DND-41 (cell line): ENCODE data around the gene MELTF.

Source experiments
- ATAC-seq: fragments of 200-7000 bp; cut with Tn5 transposase; 3 replicates; pipeline ENCODE4 v1.9.1; 2021; ENCODE audit warnings: low read depth; ENCODE audit not compliant: insufficient read depth
- DNase-seq: peaks from one replicate; pipeline ENCODE4 v3.0.0-alpha.2; 2020
- H2AFZ ChIP-seq: 2 replicates; pipeline ENCODE4 v1.6.0; 2012; ENCODE audit warnings: low read depth, low read length
- H3K27ac ChIP-seq: 2 replicates; pipeline ENCODE4 v1.5.1; 2012; ENCODE audit warnings: low read length, inconsistent platforms
- H3K27me3 ChIP-seq: fragments of 200-600 bp; sonication (generic); 2 replicates; pipeline ENCODE4 v1.6.0; 2012; ENCODE audit warnings: low read length, mild to moderate bottlenecking, inconsistent platforms; ENCODE audit not compliant: insufficient read depth, poor library complexity
- H3K36me3 ChIP-seq: 2 replicates; pipeline ENCODE4 v1.5.1; 2012; ENCODE audit warnings: low read length, inconsistent platforms; ENCODE audit not compliant: insufficient read depth
- H3K4me1 ChIP-seq: 2 replicates; pipeline ENCODE4 v1.5.1; 2012; ENCODE audit warnings: mild to moderate bottlenecking, low read length; ENCODE audit not compliant: insufficient read depth
- H3K4me2 ChIP-seq: 2 replicates; pipeline ENCODE4 v1.6.0; 2012; ENCODE audit warnings: mild to moderate bottlenecking, moderate library complexity, low read length, inconsistent platforms; ENCODE audit not compliant: insufficient read depth
- H3K4me3 ChIP-seq, 2 experiments: fragments of 200-600 bp in 1 of 2; shearing (Covaris generic) in 1 of 2; 2 replicates each; pipeline ENCODE4 v1.5.1; 2012 to 2016; ENCODE audit warnings: inconsistent platforms in 2 of 2, low read length in 2 of 2, mild to moderate bottlenecking in 2 of 2, low read depth in 1 of 2, moderate library complexity in 1 of 2
- H3K79me2 ChIP-seq: 2 replicates; pipeline ENCODE4 v1.6.0; 2012; ENCODE audit warnings: low read length, inconsistent platforms; ENCODE audit not compliant: insufficient read depth
- H3K9ac ChIP-seq: 2 replicates; pipeline ENCODE4 v1.6.0; 2012; ENCODE audit warnings: low read depth, mild to moderate bottlenecking, inconsistent platforms, low read length, moderate library complexity
- H3K9me3 ChIP-seq: 2 replicates; pipeline ENCODE4 v1.5.1; 2012; ENCODE audit warnings: low read length, moderate library complexity, mild to moderate bottlenecking, inconsistent platforms; ENCODE audit not compliant: insufficient read depth, severe bottlenecking
- H4K20me1 ChIP-seq: 2 replicates; pipeline ENCODE4 v1.6.0; 2012; ENCODE audit warnings: low read length; ENCODE audit not compliant: insufficient read depth
- CTCF ChIP-seq: IDR thresholded peaks from 2 replicates; pipeline ENCODE4 v1.5.1; 2012; ENCODE audit warnings: borderline replicate concordance, low read length, moderate library complexity, mild to moderate bottlenecking; ENCODE audit not compliant: poor library complexity, severe bottlenecking; ENCODE audit errors: extremely low read depth
- EZH2 ChIP-seq: IDR thresholded peaks from 3 replicates; pipeline ENCODE4 v1.6.1; 2012; ENCODE audit warnings: borderline replicate concordance, low read depth, mild to moderate bottlenecking, moderate library complexity, low read length, inconsistent platforms; ENCODE audit not compliant: severe bottlenecking

The MELTF gene

DNA sequence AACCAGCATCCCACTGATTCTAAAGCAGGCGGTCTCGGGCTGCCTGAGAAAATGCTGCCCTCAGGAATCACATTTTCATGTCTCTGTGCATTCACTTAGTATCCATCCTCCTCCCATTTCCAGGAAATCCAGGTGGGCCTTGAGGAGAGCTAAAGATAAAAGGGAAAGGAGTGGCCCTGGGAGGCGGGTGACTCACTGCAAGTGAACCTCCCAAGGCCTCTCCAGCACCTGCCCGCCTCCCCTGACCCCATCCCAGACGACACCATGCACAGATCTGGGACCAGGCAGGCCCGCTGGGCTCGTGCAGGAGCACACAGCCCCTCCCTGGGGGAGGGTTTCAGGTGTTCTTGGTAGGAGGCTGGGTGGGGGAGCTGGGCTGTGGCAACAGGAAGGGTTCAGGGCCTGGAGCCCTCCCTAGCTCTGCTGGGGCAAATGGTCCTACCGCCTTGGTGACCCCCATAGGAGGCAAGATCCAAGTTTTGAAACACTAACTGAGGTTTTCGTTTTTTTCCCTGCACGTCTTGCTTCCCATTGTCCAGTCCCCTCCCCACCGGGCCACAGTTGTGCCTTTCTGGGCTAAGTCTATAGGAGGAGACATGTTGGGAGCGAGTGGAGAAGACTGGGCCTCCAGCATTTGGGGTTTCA, 22.2 kb downstream of the MELTF start:
- Histone ChIP-seq H3K4me2 (no peak overlapping the region), H4K20me1 (no peaks in the 10 kb centered on the region), H3K4me3 (no peak overlapping the region), H3K79me2 (no peaks in the 10 kb centered on the region), H3K4me1 (peaks cover 12% of the 10 kb centered on the region), H3K27ac (no peak overlapping the region), H3K36me3 (no peaks in the 10 kb centered on the region), H3K9me3 (no peaks in the 10 kb centered on the region), H3K27me3 (no peaks in the 10 kb centered on the region), H2AFZ (no peak overlapping the region), H3K9ac (no peak overlapping the region)
- DNase-seq (no peak), ATAC-seq (no peak)
- TF ChIP-seq CTCF (no peak), EZH2 (no peak)

GRCh38 chr3:197006860-197007259, 22.8 kb downstream of the MELTF start:
- Histone ChIP-seq H4K20me1 (no peaks in the 10 kb centered on the region), H3K9me3 (no peaks in the 10 kb centered on the region), H3K27ac (no peak overlapping the region), H3K9ac (no peak overlapping the region), H3K4me1 (peaks cover 12% of the 10 kb centered on the region), H3K79me2 (no peaks in the 10 kb centered on the region), H3K4me3 (no peak overlapping the region), H3K27me3 (no peaks in the 10 kb centered on the region), H3K36me3 (no peaks in the 10 kb centered on the region), H2AFZ (no peak overlapping the region), H3K4me2 (no peak overlapping the region)
- DNase-seq (no peak), ATAC-seq (no peak)
- TF ChIP-seq CTCF (no peak), EZH2 (no peak)

DNA sequence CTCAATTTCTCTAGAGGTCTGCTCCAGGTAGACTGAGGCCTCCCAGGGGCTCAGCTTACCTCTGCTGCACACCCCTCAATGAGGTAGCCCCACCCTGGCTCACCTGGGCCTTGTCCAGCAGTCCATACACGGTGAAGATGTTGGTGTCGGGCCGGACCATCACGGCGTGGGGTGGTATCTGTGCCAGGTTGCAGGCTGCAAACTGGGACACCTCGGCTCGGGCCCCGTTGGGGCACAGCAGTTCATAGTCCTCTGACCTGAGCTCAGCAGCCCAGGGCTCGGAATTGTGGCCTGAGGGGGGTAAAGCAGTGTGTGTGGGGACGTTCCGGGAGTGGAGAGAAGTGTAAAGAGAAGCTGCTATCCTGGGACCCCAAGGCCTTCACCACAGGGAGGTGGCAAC, 23.2 kb downstream of the MELTF start:
- Histone ChIP-seq H3K9me3 (no peaks in the 10 kb centered on the region), H3K4me1 (peaks cover 12% of the 10 kb centered on the region), H3K4me3 (no peak overlapping the region), H3K27me3 (no peaks in the 10 kb centered on the region), H3K4me2 (no peak overlapping the region), H4K20me1 (no peaks in the 10 kb centered on the region), H3K27ac (no peak overlapping the region), H3K36me3 (no peaks in the 10 kb centered on the region), H3K9ac (no peak overlapping the region), H2AFZ (no peak overlapping the region), H3K79me2 (no peaks in the 10 kb centered on the region)
- TF ChIP-seq CTCF, result no peak
- TF ChIP-seq EZH2, result no peak
- DNase-seq, result no peak
- no peak for ATAC-seq
